HG03432 (cell line): ENCODE measurements around the gene ARL8B.

ENCODE experiments used
- ATAC-seq: cut with Tn5 transposase; IDR thresholded peaks from one replicate; pipeline ENCODE4 v1.9.1; 2021; ENCODE audit warnings: mild to moderate bottlenecking, moderate library complexity; ENCODE audit not compliant: unreplicated experiment

Gene ARL8B

GRCh38 chr3:5186089-5186857 lies 64.2 kb downstream of the ARL8B start:
- no peak for ATAC-seq

GRCh38 chr3:5186858-5187155 lies 64.7 kb downstream of the ARL8B start:
- ATAC-seq: no peak

GRCh38 chr3:5187156-5187919 lies 65.2 kb downstream of the ARL8B start, which contains the start of gene EDEM1:
Gene EDEM1, plus strand, starts transcription at chr3:5187707. Its CDS starts 99 bp downstream, at chr3:5187806.
- peak; percentile 86 for ATAC-seq

GRCh38 chr3:5187920-5188418 lies 65.9 kb downstream of the ARL8B start:
- ATAC-seq: peak; percentile 21

- peak; percentile 2 for ATAC-seq
These were observed 66.5 kb downstream of the ARL8B start for GRCh38 chr3:5188419-5189221.

- no peak for ATAC-seq
These were observed 68.2 kb downstream of the ARL8B start for GRCh38 chr3:5190147-5190791.

- no peak for ATAC-seq
These were observed 69.6 kb downstream of the ARL8B start for GRCh38 chr3:5191555-5192304.

- ATAC-seq: no peak
These were observed 70.7 kb downstream of the ARL8B start for GRCh38 chr3:5192571-5193365.

GRCh38 chr3:5194341-5194740 lies 72.2 kb downstream of the ARL8B start:
- no peak for ATAC-seq

- ATAC-seq: peak; percentile 47
These were observed 72.9 kb downstream of the ARL8B start for GRCh38 chr3:5194801-5195509.

GRCh38 chr3:5195605-5196004 lies 73.5 kb downstream of the ARL8B start:
- ATAC-seq: no peak

GRCh38 chr3:5197022-5197421 lies 74.9 kb downstream of the ARL8B start:
- ATAC-seq: no peak

GRCh38 chr3:5197470-5198312 lies 75.6 kb downstream of the ARL8B start:
- ATAC-seq: peak; percentile 75

GRCh38 chr3:5198313-5198677 lies 76.2 kb downstream of the ARL8B start:
- no peak for ATAC-seq

GRCh38 chr3:5198986-5199731 lies 77.1 kb downstream of the ARL8B start:
- ATAC-seq: peak; percentile 41

- ATAC-seq: no peak
These were observed 79.4 kb downstream of the ARL8B start for GRCh38 chr3:5201536-5201935.

- ATAC-seq: no peak
These were observed 80.1 kb downstream of the ARL8B start for GRCh38 chr3:5202222-5202621.
